Stimulated activated CD4-positive, alpha-beta T cell treated with anti-CD3 and anti-CD28 coated beads, Interleukin-15, amount 100 ng/mL, for 1 hour (primary cell): ENCODE measurements around the gene LMNB1.

Experiments
- DNase-seq, 2 donors: peaks; one replicate each; pipeline ENCODE4 v3.0.0-alpha.2; 2020; ENCODE audit warnings: low read depth in 1 of 2, low spot score in 1 of 2

Gene LMNB1

DNA sequence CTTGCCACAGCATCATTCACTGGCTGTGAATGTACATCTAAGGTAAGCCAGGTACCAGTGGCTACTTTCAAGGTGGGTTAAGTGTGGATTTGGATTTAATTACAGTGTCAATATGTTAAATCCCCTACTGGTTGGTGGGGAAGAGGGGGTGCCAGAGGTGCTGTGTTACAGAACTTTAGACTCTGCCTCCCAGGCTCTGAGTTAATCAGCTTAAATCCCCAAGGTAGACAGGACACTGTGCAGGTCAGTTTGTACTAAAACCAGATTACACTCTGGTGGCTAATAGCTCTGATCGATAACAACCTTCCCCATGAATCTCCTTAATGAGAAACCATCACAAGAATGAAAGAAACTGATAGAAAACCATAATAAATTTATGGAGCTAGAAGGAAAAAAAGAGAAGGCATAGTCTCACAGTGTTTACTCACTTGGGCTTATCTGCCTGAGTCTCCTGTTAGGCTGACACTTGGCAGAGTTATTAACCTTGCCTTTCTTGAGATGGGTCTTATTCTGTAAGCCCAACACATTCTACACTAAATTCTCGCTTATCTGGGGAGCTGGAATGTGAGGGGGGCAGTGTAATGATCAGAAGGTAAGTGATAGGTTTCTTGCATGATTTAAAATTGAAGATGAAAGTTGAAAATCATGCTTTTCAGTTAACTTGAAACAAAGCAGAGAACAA, 106.8 kb downstream of the LMNB1 start:
- no peak for DNase-seq

DNA sequence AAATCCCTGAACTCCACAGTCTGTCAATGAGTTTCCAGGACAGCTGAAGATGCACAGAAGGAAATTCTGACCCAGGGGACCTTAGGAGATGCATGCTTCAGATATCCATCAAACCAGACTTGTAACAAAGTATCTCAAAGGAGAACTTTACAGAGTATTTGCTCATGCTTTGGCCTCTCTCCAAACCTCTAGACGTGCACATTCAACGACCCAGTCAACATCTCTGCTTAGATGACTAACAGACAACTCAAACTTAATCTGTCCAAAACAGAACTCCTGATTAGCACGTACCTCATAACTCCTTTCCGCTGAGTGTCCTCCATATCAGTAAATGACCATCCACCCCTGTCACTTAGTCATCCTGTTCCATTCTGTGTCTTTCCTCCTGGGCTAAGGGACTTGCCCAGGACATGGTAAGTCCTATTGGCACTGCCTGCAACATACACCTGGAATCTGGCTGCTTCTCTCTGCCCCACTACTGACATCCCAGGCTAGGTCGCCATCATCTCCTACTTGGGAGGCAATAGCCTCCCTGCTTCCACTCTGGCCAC, 107.4 kb downstream of the LMNB1 start:
- no peak for DNase-seq
